ENCODE data around the gene NPLOC4. TPM values are rescaled to one million over a fixed set of nuclear protein-coding genes. Genes with fewer than 3 reads are reported as not detected.

NPLOC4 gene
- total and polyA plus RNA-seq, 2 of the 13 experiments (the other 11 are each of a cell fraction or from before 2014, with no cell fraction given), result 57.0 to 97.0 TPM

DNA sequence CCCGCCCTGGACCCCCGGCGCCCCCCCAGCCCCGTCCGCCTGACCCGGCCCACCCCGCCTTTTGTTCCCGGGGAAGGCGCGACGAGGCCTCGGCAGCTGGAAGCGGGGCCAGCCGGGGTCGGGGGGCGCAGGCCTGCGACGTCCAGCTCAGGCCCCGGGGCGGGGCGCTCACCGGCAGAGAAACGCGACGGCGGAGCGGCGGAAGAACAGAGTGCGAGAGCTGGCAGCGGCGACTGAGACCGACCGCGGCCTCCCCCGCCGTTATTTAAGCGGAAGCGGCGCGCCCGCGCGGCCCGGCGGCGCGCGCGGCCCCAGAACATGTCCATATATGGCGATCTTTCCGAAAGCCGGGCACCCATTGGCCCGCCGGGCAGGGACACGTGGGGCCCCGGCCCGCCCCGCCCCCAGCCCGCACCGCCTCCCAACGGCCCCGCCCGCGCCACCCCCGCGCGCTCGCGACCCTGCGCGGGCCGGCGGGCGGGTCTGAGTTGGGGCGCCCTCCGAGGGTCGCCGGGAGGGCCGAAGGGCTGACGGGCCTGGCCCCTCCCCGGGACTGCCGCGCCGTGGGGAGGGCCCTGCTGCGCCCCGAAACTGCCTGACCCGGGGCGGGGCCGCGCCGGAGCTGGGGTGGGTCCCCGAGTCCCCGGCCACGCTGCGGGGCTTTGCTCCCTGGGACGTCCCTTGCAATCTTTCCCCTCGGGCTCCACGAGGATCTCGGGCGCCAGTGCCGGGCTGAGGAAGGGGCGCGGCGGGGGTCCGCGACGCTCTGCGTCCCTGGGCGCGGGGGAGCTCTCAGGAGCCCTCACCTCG, 124.1 kb downstream of the NPLOC4 start, which contains the start of gene ACTG1 (continued):
- TF ChIP-seq TOE1 (CRISPR knock-in tag; IDR thresholded peaks at IDR 0.05) (no peak), PHB2 (IDR thresholded peaks at IDR 0.05; ENCODE audit: partially characterized antibody) (no peak), RXRB (CRISPR knock-in tag; IDR thresholded peaks at IDR 0.05; ENCODE audit: borderline replicate concordance) (peak; percentile 59; the same call in 1 of the 2 replicates), ZNF138 (CRISPR knock-in tag; IDR thresholded peaks at IDR 0.05; ENCODE audit: low read depth) (peak; percentile 35; the same call in 1 of the 2 replicates), ELF3 (CRISPR knock-in tag; IDR thresholded peaks at IDR 0.05) (peak; percentile 64; the same call in 1 of the 2 replicates), RAD21 (CRISPR knock-in tag; IDR thresholded peaks at IDR 0.05) (peak; percentile 9; the same call in 1 of the 2 replicates), TARDBP (CRISPR knock-in tag; IDR thresholded peaks at IDR 0.05) (peak; percentile 54; the same call in 1 of the 2 replicates), SETDB1 (CRISPR knock-in tag; IDR thresholded peaks at IDR 0.05; ENCODE audit: borderline replicate concordance) (no peak), ZBTB8A (CRISPR knock-in tag; IDR thresholded peaks at IDR 0.05; ENCODE audit: borderline replicate concordance, low read depth) (no peak), POLR2A (IDR thresholded peaks at IDR 0.05; ENCODE audit: insufficient read depth in 1 of 2, low read depth in 2 of 2, low read length in 2 of 2) (peak in 1 of 2 experiments; percentile 99; a peak in 2 of 4 replicates), FLYWCH1 (CRISPR knock-in tag; IDR thresholded peaks at IDR 0.05) (no peak), RNF2 (conservative IDR thresholded peaks at IDR 0.05; ENCODE audit: low read depth) (no peak), RFXAP (CRISPR knock-in tag; IDR thresholded peaks at IDR 0.05; ENCODE audit: borderline replicate concordance) (no peak; the same call in 1 of the 2 replicates), SPEN (CRISPR knock-in tag; IDR thresholded peaks at IDR 0.05; ENCODE audit: low read depth) (peak; percentile 65; the same call in 1 of the 2 replicates)
- TF ChIP-seq, protein P1, sequence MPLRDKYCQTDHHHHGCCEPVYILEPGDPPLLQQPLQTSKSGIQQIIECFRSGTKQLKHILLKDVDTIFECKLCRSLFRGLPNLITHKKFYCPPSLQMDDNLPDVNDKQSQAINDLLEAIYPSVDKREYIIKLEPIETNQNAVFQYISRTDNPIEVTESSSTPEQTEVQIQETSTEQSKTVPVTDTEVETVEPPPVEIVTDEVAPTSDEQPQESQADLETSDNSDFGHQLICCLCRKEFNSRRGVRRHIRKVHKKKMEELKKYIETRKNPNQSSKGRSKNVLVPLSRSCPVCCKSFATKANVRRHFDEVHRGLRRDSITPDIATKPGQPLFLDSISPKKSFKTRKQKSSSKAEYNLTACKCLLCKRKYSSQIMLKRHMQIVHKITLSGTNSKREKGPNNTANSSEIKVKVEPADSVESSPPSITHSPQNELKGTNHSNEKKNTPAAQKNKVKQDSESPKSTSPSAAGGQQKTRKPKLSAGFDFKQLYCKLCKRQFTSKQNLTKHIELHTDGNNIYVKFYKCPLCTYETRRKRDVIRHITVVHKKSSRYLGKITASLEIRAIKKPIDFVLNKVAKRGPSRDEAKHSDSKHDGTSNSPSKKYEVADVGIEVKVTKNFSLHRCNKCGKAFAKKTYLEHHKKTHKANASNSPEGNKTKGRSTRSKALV (CRISPR knock-in tag; IDR thresholded peaks at IDR 0.05), result no peak
- TF ChIP-seq, protein P2, sequence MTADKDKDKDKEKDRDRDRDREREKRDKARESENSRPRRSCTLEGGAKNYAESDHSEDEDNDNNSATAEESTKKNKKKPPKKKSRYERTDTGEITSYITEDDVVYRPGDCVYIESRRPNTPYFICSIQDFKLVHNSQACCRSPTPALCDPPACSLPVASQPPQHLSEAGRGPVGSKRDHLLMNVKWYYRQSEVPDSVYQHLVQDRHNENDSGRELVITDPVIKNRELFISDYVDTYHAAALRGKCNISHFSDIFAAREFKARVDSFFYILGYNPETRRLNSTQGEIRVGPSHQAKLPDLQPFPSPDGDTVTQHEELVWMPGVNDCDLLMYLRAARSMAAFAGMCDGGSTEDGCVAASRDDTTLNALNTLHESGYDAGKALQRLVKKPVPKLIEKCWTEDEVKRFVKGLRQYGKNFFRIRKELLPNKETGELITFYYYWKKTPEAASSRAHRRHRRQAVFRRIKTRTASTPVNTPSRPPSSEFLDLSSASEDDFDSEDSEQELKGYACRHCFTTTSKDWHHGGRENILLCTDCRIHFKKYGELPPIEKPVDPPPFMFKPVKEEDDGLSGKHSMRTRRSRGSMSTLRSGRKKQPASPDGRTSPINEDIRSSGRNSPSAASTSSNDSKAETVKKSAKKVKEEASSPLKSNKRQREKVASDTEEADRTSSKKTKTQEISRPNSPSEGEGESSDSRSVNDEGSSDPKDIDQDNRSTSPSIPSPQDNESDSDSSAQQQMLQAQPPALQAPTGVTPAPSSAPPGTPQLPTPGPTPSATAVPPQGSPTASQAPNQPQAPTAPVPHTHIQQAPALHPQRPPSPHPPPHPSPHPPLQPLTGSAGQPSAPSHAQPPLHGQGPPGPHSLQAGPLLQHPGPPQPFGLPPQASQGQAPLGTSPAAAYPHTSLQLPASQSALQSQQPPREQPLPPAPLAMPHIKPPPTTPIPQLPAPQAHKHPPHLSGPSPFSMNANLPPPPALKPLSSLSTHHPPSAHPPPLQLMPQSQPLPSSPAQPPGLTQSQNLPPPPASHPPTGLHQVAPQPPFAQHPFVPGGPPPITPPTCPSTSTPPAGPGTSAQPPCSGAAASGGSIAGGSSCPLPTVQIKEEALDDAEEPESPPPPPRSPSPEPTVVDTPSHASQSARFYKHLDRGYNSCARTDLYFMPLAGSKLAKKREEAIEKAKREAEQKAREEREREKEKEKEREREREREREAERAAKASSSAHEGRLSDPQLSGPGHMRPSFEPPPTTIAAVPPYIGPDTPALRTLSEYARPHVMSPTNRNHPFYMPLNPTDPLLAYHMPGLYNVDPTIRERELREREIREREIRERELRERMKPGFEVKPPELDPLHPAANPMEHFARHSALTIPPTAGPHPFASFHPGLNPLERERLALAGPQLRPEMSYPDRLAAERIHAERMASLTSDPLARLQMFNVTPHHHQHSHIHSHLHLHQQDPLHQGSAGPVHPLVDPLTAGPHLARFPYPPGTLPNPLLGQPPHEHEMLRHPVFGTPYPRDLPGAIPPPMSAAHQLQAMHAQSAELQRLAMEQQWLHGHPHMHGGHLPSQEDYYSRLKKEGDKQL (CRISPR knock-in tag; IDR thresholded peaks at IDR 0.05; ENCODE audit: low read depth), result 0 out of 2 replicates have a peak, but pooled peaks have one; percentile 22
- TF ChIP-seq, protein P3, sequence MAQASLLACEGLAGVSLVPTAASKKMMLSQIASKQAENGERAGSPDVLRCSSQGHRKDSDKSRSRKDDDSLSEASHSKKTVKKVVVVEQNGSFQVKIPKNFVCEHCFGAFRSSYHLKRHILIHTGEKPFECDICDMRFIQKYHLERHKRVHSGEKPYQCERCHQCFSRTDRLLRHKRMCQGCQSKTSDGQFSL (CRISPR knock-in tag; IDR thresholded peaks at IDR 0.05), result 0 out of 2 replicates have a peak, but pooled peaks have one; percentile 31

Data from HepG2 (cell line).